Measurements from ENCODE around the gene AKAP13.
"Not testable (repeated sequence)": the region's sequence is repeated elsewhere in the genome, so short reads cannot be mapped to it uniquely, and the experiment has no call there.

The AKAP13 gene

DNA sequence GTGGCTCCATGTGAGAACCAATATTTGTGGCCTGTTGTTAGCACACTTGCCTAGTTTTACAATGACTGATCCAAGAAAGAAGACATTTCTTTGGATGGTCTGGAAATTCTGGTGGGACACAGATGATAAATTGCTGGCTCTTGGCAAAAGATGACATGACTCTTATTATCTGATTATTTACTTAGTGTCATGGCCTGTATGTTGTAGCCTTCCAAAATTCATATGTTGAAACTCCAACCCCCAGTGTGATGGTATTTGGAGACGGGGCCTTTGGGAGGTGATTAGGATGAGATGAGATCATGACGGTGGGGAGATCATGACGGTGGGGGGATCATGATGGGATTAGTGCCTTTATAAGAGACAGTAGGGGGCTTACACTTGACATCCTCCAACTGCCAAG lies 30.0 kb upstream of the AKAP13 start:
- no peak overlapping the region for H3K4me2 ChIP-seq (ENCODE audit: low read depth, low read length, poor library complexity, severe bottlenecking)
- no peak overlapping the region for H3K27ac ChIP-seq (ENCODE audit: low read depth, low read length)
- no peaks in the 10 kb centered on the region for H3F3A ChIP-seq (ENCODE audit: insufficient read depth)
- H3K36me3 ChIP-seq (ENCODE audit: low read length) = no peaks in the 10 kb centered on the region
- no peak overlapping the region for H3K4me3 ChIP-seq (ENCODE audit: insufficient read depth, low read length, poor library complexity, severe bottlenecking)
- no peaks in the 10 kb centered on the region for H3K9me2 ChIP-seq (replicated peaks; ENCODE audit: insufficient read depth, low read length)
- no peaks in the 10 kb centered on the region for H4K20me1 ChIP-seq (ENCODE audit: low read depth, low read length)
- TF ChIP-seq EZH2phosphoT487 (conservative IDR thresholded peaks at IDR 0.05; ENCODE audit: low read length) = no peak
- TF ChIP-seq, protein P1, sequence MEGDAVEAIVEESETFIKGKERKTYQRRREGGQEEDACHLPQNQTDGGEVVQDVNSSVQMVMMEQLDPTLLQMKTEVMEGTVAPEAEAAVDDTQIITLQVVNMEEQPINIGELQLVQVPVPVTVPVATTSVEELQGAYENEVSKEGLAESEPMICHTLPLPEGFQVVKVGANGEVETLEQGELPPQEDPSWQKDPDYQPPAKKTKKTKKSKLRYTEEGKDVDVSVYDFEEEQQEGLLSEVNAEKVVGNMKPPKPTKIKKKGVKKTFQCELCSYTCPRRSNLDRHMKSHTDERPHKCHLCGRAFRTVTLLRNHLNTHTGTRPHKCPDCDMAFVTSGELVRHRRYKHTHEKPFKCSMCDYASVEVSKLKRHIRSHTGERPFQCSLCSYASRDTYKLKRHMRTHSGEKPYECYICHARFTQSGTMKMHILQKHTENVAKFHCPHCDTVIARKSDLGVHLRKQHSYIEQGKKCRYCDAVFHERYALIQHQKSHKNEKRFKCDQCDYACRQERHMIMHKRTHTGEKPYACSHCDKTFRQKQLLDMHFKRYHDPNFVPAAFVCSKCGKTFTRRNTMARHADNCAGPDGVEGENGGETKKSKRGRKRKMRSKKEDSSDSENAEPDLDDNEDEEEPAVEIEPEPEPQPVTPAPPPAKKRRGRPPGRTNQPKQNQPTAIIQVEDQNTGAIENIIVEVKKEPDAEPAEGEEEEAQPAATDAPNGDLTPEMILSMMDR (IDR thresholded peaks at IDR 0.05; ENCODE audit: insufficient read depth, low read length, poor library complexity, severe bottlenecking) = no peak
- no peak overlapping the region for H2AFZ ChIP-seq (ENCODE audit: low read depth, low read length, severe bottlenecking)
- no peaks in the 10 kb centered on the region for H3K9me3 ChIP-seq (ENCODE audit: insufficient read depth, low read length)
- no peak overlapping the region for H3K9ac ChIP-seq (ENCODE audit: low read length)
- no peaks in the 10 kb centered on the region; the same call in 1 of the 2 replicates for H3K27me3 ChIP-seq (ENCODE audit: low read length)
- no peaks in the 10 kb centered on the region for H3K79me2 ChIP-seq (ENCODE audit: insufficient read depth, low read length)

- H2AFZ ChIP-seq (ENCODE audit: low read depth, low read length, severe bottlenecking); H3K4me2 ChIP-seq (ENCODE audit: low read depth, low read length, poor library complexity, severe bottlenecking); H3K27me3 ChIP-seq (ENCODE audit: low read length); H3K9ac ChIP-seq (ENCODE audit: low read length); H3K9me3 ChIP-seq (ENCODE audit: insufficient read depth, low read length); H3F3A ChIP-seq (ENCODE audit: insufficient read depth); H3K9me2 ChIP-seq (replicated peaks; ENCODE audit: insufficient read depth, low read length); H4K20me1 ChIP-seq (ENCODE audit: low read depth, low read length); H3K79me2 ChIP-seq (ENCODE audit: insufficient read depth, low read length); H3K36me3 ChIP-seq (ENCODE audit: low read length); H3K4me3 ChIP-seq (ENCODE audit: insufficient read depth, low read length, poor library complexity, severe bottlenecking); H3K27ac ChIP-seq (ENCODE audit: low read depth, low read length): not testable (repeated sequence)
Measured at GRCh38 chr15:85351501-85351900, 28.9 kb upstream of the AKAP13 start.

DNA sequence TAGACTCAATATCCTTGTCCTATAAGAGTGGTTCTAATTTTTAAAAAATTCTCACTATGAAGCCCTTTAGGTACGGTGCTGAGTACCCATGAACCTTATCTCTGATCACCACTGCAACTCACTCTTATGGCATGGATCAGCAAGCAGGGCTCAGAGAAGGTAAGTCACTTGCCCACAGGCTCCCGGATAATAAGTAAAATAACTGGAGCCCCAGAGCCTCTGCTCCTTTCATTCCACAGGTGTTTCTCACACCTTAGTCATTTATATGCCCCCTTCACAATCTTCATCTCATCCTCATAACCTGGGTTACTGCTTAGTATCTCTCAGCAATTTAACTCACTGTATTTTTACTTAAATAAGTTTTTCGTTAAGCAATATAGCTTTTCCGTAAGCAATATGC lies 28.4 kb upstream of the AKAP13 start:
- Histone ChIP-seq H3F3A (ENCODE audit: insufficient read depth) (no peaks in the 10 kb centered on the region), H3K4me2 (ENCODE audit: low read depth, low read length, poor library complexity, severe bottlenecking) (no peak overlapping the region), H3K27ac (ENCODE audit: low read depth, low read length) (no peak overlapping the region), H3K27me3 (ENCODE audit: low read length) (no peaks in the 10 kb centered on the region; the same call in 1 of the 2 replicates), H3K9ac (ENCODE audit: low read length) (no peak overlapping the region), H3K4me3 (ENCODE audit: insufficient read depth, low read length, poor library complexity, severe bottlenecking) (no peak overlapping the region), H3K9me3 (ENCODE audit: insufficient read depth, low read length) (no peaks in the 10 kb centered on the region), H3K36me3 (ENCODE audit: low read length) (no peaks in the 10 kb centered on the region), H2AFZ (ENCODE audit: low read depth, low read length, severe bottlenecking) (no peak overlapping the region), H3K79me2 (ENCODE audit: insufficient read depth, low read length) (no peaks in the 10 kb centered on the region), H4K20me1 (ENCODE audit: low read depth, low read length) (no peaks in the 10 kb centered on the region), H3K9me2 (replicated peaks; ENCODE audit: insufficient read depth, low read length) (no peaks in the 10 kb centered on the region)
- TF ChIP-seq, protein P1 (IDR thresholded peaks at IDR 0.05; ENCODE audit: insufficient read depth, low read length, poor library complexity, severe bottlenecking) = no peak
- TF ChIP-seq EZH2phosphoT487 (conservative IDR thresholded peaks at IDR 0.05; ENCODE audit: low read length) = no peak

DNA sequence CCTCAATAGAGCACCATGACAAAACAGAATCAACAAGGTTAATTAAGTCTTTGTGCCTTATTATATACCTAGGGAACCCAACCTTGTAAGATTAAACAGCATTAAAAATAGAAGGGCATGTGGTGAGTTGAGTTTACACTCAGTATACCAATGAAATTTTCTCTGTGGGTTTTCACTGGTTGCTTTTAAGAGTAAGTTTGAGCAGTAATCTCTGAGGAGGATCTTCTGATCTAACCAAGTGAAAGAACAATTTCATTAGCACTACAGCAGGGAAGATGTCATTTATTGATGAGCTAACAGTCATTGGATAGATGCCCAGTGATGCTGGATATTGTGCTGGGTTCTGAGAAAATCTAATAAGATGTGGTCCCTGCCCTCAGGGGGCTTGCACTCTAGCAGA lies 26.9 kb upstream of the AKAP13 start:
- Histone ChIP-seq H2AFZ (ENCODE audit: low read depth, low read length, severe bottlenecking) (no peak overlapping the region), H4K20me1 (ENCODE audit: low read depth, low read length) (no peaks in the 10 kb centered on the region), H3K4me3 (ENCODE audit: insufficient read depth, low read length, poor library complexity, severe bottlenecking) (no peak overlapping the region), H3F3A (ENCODE audit: insufficient read depth) (no peaks in the 10 kb centered on the region), H3K9ac (ENCODE audit: low read length) (no peak overlapping the region), H3K4me2 (ENCODE audit: low read depth, low read length, poor library complexity, severe bottlenecking) (no peak overlapping the region), H3K27ac (ENCODE audit: low read depth, low read length) (no peak overlapping the region), H3K9me3 (ENCODE audit: insufficient read depth, low read length) (no peaks in the 10 kb centered on the region), H3K36me3 (ENCODE audit: low read length) (no peaks in the 10 kb centered on the region), H3K79me2 (ENCODE audit: insufficient read depth, low read length) (no peaks in the 10 kb centered on the region), H3K9me2 (replicated peaks; ENCODE audit: insufficient read depth, low read length) (no peaks in the 10 kb centered on the region), H3K27me3 (ENCODE audit: low read length) (no peaks in the 10 kb centered on the region; the same call in 1 of the 2 replicates)
- TF ChIP-seq, protein P1 (IDR thresholded peaks at IDR 0.05; ENCODE audit: insufficient read depth, low read length, poor library complexity, severe bottlenecking) = no peak
- TF ChIP-seq EZH2phosphoT487 (conservative IDR thresholded peaks at IDR 0.05; ENCODE audit: low read length) = no peak

All from SU-DHL-6 (cell line).